ENCODE data around the gene EDC3.

DNA sequence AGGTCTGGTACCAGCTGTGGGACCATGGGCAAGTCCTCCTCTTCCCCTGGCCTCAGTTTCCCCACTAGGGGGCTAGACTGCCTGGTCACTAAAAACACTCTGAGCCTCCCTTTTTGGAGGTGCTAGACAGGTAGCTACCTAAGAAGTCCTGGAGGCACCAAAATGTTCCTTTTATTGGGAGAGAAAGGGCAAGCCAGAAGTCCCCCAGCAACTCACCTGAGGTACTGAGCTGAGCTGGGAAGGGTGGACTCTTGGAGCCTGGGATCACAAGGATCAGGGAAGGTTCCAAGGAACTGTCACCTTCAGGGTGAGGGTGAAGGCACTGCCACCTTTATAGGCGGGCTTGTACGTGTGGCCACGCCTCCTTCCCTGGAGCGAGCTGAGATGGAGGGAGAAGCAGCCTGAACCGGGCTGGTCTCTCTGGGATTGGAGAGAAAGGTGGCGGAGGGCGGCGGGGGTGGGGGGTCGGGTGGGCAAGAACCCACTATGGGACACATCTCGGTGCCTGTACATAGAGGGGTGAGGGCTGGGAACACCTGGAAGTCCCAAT lies 29.5 kb upstream of the EDC3 start, which contains the start of gene CYP1A1:
- TF ChIP-seq, protein P1, sequence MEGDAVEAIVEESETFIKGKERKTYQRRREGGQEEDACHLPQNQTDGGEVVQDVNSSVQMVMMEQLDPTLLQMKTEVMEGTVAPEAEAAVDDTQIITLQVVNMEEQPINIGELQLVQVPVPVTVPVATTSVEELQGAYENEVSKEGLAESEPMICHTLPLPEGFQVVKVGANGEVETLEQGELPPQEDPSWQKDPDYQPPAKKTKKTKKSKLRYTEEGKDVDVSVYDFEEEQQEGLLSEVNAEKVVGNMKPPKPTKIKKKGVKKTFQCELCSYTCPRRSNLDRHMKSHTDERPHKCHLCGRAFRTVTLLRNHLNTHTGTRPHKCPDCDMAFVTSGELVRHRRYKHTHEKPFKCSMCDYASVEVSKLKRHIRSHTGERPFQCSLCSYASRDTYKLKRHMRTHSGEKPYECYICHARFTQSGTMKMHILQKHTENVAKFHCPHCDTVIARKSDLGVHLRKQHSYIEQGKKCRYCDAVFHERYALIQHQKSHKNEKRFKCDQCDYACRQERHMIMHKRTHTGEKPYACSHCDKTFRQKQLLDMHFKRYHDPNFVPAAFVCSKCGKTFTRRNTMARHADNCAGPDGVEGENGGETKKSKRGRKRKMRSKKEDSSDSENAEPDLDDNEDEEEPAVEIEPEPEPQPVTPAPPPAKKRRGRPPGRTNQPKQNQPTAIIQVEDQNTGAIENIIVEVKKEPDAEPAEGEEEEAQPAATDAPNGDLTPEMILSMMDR (IDR thresholded peaks at IDR 0.05 in 2 of 3, conservative IDR thresholded peaks at IDR 0.05 in 1 of 3; ENCODE audit: borderline replicate concordance in 1 of 3, insufficient read depth in 1 of 3, low read depth in 2 of 3, low read length in 2 of 3) = no peak
- no peak for TF ChIP-seq EZH2 (IDR thresholded peaks at IDR 0.05)
- no peak for TF ChIP-seq EGR1 (IDR thresholded peaks at IDR 0.05; ENCODE audit: low read depth)
- TF ChIP-seq POLR2A (IDR thresholded peaks at IDR 0.05; ENCODE audit: borderline replicate concordance, extremely low read depth, insufficient read depth, insufficient read length) = no peak
- TF ChIP-seq, protein P2, sequence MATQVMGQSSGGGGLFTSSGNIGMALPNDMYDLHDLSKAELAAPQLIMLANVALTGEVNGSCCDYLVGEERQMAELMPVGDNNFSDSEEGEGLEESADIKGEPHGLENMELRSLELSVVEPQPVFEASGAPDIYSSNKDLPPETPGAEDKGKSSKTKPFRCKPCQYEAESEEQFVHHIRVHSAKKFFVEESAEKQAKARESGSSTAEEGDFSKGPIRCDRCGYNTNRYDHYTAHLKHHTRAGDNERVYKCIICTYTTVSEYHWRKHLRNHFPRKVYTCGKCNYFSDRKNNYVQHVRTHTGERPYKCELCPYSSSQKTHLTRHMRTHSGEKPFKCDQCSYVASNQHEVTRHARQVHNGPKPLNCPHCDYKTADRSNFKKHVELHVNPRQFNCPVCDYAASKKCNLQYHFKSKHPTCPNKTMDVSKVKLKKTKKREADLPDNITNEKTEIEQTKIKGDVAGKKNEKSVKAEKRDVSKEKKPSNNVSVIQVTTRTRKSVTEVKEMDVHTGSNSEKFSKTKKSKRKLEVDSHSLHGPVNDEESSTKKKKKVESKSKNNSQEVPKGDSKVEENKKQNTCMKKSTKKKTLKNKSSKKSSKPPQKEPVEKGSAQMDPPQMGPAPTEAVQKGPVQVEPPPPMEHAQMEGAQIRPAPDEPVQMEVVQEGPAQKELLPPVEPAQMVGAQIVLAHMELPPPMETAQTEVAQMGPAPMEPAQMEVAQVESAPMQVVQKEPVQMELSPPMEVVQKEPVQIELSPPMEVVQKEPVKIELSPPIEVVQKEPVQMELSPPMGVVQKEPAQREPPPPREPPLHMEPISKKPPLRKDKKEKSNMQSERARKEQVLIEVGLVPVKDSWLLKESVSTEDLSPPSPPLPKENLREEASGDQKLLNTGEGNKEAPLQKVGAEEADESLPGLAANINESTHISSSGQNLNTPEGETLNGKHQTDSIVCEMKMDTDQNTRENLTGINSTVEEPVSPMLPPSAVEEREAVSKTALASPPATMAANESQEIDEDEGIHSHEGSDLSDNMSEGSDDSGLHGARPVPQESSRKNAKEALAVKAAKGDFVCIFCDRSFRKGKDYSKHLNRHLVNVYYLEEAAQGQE (IDR thresholded peaks at IDR 0.05; ENCODE audit: low read depth) = no peak
- TF ChIP-seq, protein P3, sequence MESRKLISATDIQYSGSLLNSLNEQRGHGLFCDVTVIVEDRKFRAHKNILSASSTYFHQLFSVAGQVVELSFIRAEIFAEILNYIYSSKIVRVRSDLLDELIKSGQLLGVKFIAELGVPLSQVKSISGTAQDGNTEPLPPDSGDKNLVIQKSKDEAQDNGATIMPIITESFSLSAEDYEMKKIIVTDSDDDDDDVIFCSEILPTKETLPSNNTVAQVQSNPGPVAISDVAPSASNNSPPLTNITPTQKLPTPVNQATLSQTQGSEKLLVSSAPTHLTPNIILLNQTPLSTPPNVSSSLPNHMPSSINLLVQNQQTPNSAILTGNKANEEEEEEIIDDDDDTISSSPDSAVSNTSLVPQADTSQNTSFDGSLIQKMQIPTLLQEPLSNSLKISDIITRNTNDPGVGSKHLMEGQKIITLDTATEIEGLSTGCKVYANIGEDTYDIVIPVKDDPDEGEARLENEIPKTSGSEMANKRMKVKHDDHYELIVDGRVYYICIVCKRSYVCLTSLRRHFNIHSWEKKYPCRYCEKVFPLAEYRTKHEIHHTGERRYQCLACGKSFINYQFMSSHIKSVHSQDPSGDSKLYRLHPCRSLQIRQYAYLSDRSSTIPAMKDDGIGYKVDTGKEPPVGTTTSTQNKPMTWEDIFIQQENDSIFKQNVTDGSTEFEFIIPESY (IDR thresholded peaks at IDR 0.05; ENCODE audit: extremely low read depth, insufficient replicate concordance, low read length) = no peak
- TF ChIP-seq SIN3A (IDR thresholded peaks at IDR 0.05; ENCODE audit: low read depth) = no peak
- TF ChIP-seq RAD21 (IDR thresholded peaks at IDR 0.05; ENCODE audit: low read depth) = no peak
- TF ChIP-seq POLR2AphosphoS5 (IDR thresholded peaks at IDR 0.05; ENCODE audit: low read depth, low read length) = peak; percentile 28; the same call in 1 of the 2 replicates
- TF ChIP-seq YY1 (IDR thresholded peaks at IDR 0.05; ENCODE audit: extremely low read depth, insufficient replicate concordance, low read depth, low read length) = no peak
- no peak for TF ChIP-seq EZH2phosphoT487 (IDR thresholded peaks at IDR 0.05; ENCODE audit: borderline replicate concordance)
- TF ChIP-seq, protein P4, sequence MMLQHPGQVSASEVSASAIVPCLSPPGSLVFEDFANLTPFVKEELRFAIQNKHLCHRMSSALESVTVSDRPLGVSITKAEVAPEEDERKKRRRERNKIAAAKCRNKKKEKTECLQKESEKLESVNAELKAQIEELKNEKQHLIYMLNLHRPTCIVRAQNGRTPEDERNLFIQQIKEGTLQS (IDR thresholded peaks at IDR 0.05) = no peak
- TF ChIP-seq FOSL1 (IDR thresholded peaks at IDR 0.05; ENCODE audit: low read depth) = no peak
- TF ChIP-seq SRF (IDR thresholded peaks at IDR 0.05; ENCODE audit: low read depth) = no peak
